NCI-H69 (cell line): ENCODE results near the gene ZBTB34.

Experiments
- DNase-seq: peaks from one replicate; lab custom pipeline; 2025; lab: John Stamatoyannopoulos, UW

ZBTB34 gene

DNA sequence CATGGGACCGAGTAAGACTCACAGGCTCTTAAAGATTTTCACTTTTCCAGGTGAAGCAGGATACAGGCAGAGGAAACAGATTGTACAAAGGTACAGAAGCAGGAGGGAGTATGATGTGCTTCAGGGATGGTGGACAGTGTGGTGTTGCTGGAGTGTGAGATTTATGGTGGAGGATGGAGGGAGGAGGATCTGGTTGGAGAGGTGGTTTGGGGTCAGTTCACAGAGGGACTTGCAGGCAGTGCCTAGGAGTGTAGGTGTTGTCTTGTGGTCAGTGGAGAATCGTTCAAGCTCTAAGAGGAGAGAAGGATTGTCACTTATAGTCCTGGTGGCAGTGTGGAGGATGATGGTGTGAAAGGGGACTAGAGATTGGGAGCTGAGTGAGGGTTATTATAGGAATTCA is 65.9 kb downstream of the ZBTB34 start:
- DNase-seq, result no peak

DNA sequence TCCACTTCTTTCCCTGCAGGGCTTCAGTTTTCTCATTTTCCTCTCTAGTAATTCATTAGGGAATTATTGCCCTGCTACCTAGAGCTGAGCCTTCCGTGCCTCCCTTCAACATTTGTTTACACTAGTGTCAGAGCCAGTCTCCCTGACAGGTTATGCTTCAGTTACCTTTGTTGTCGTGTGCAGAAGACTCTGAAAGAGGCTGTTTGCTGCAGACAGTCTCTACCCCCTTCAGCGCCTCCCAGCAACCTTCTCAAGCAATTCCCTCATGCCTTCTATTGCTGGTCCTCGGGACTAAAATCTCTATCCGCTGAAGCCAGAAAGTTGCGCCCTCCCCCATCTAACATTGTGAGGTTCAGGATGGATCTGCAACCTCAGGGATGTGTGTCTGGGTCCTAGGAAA is 67.0 kb downstream of the ZBTB34 start:
- DNase-seq, result peak; percentile 81

DNA sequence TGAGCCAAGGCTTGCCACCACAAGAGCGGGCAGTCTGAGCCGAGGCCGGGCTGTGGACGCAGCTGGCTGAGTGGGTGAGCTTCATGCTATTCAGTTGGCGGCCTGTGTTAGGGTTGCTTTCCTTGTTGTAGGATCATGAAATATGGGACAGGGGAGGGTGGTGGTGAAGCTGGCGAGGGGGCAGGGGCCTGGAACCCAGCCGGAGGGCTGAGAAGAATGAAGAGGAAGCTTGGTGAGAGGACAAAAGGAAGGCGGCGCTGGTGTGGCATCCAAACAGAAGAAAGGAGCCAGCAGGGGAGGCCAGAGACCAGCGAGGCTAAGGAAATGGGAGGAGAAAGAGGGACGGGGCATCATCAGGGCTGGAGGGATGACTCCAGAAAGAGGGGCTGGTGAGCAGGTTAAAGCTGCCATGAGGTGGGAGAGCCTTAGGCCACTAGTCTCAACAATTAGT is 72.5 kb downstream of the ZBTB34 start:
- no peak for DNase-seq

DNA sequence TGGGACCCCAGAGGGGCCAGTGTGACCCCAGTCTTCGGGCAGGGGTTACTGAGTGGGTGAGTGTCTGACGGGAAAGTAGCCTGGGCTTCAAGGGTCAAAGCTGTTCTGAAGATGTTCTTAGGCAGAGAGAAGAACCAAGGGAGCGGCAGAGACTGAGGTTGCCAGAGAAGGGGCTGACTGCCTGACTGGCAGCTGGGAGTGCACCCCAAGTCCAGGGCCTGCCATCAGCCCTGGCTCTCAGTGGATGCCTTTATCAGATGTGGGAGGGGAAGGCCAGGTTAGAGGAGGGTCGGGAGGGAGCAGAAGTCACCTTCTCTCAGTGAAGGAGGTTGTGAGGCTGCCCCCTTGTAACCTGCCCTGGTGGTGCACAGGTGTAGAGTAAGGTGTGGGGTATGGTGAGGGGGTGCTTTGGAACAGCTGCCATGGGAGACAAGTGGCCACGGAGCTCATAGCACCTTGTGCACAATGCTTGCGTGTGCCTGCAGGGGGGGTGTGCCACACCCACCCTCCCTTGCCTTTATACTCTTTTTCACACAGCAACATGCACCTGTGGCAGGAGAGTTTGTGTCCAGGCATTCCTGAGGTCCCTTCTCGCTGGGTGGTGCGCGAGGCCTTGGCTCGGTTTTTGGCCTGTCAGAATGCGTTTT is 73.0 kb downstream of the ZBTB34 start:
- DNase-seq, result no peak

DNA sequence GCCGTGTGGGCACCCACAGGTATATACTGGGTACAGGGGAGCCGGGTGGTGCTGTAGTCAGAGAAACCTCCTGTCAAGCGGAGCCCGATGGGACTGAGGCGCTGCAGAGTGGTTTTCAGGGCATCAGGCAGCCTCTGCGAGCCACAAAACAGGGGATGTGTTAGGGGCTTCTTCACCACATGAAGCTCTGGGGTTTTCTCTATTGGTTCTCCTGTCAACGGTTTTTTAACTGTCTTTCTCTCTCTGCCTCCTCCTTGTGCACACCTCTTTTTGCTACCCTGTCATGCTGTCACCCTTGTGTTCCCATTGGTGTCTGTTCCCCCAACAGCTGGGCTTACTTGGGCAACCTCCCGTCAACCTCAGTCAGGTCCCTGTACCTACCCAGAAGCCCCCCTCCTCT is 74.0 kb downstream of the ZBTB34 start:
- no peak for DNase-seq
